ENCODE data around the gene TSC22D2. TPM values are rescaled to one million over a fixed set of nuclear protein-coding genes. Genes with fewer than 3 reads are reported as not detected.
A peak's percentile ranks its signal among the peaks of the same experiment; 100 is the strongest.

The TSC22D2 gene
- total RNA-seq, 4 donors from 2014 or later = 14.4 to 35.1 (median 21.2) TPM

- H3K27me3 ChIP-seq = no peaks in the 10 kb centered on the region
- peak; percentile 27 to 42 for DNase-seq
- no peaks in the 10 kb centered on the region for H3K36me3 ChIP-seq
- no peak overlapping the region for H3K4me3 ChIP-seq (replicated peaks in 1 of 3)
- intact Hi-C loops (cut with DNase I) = no loop called here
- H3K9me3 ChIP-seq = no peaks in the 10 kb centered on the region
- H3K4me1 ChIP-seq = peaks cover 14 to 30% of the 10 kb centered on the region in 2 donors
- peak overlapping the region in 2 of 3 donors; percentile 64 to 74 for H3K27ac ChIP-seq
- TF ChIP-seq CTCF (IDR thresholded peaks at IDR 0.05) (no peak), POLR2A (IDR thresholded peaks at IDR 0.05) (peak in 1 of 2 donors; percentile 72)
- 16 to 28% methylated on average over 6 of the region's 6 CpGs for WGBS, 2 donors
These were observed 36.3 kb upstream of the TSC22D2 start for GRCh38 chr3:150371741-150372254.

- Histone ChIP-seq H3K9me3 (no peaks in the 10 kb centered on the region), H3K4me3 (replicated peaks in 1 of 3) (no peak overlapping the region), H3K27ac (peak overlapping the region in 2 of 3 donors; percentile 15 to 74), H3K36me3 (no peaks in the 10 kb centered on the region), H3K4me1 (peaks cover 14 to 30% of the 10 kb centered on the region in 2 donors), H3K27me3 (no peaks in the 10 kb centered on the region)
- no peak for DNase-seq
- WGBS, 2 donors = 77 to 78% methylated on average over 2 of the region's 2 CpGs
- intact Hi-C loops (cut with DNase I) = no loop called here
- TF ChIP-seq CTCF (IDR thresholded peaks at IDR 0.05) (no peak), POLR2A (IDR thresholded peaks at IDR 0.05) (no peak)
These were observed 35.8 kb upstream of the TSC22D2 start for GRCh38 chr3:150372320-150372719.

- DNase-seq = no peak
- Histone ChIP-seq H3K27ac (peak overlapping the region in 2 of 3 donors; percentile 15 to 74), H3K27me3 (no peaks in the 10 kb centered on the region), H3K36me3 (no peaks in the 10 kb centered on the region), H3K4me3 (replicated peaks in 1 of 3) (no peak overlapping the region), H3K4me1 (peaks cover 14 to 30% of the 10 kb centered on the region in 2 donors), H3K9me3 (no peaks in the 10 kb centered on the region)
- WGBS, 2 donors = 72 to 90% methylated on average over 1 of the region's 1 CpG
- intact Hi-C loops (cut with DNase I) = no loop called here
- TF ChIP-seq CTCF (IDR thresholded peaks at IDR 0.05) (peak in 1 of 6 experiments; percentile 16), POLR2A (IDR thresholded peaks at IDR 0.05) (no peak)
These were observed 35.4 kb upstream of the TSC22D2 start for GRCh38 chr3:150372722-150373121.

- 85 to 93% methylated on average over 4 of the region's 4 CpGs for WGBS, 2 donors
- no peak for DNase-seq
- TF ChIP-seq CTCF (IDR thresholded peaks at IDR 0.05) = no peak
- no peak for TF ChIP-seq POLR2A (IDR thresholded peaks at IDR 0.05)
- H3K9me3 ChIP-seq = no peaks in the 10 kb centered on the region
- no peaks in the 10 kb centered on the region for H3K27me3 ChIP-seq
- H3K27ac ChIP-seq = no peak overlapping the region
- no peaks in the 10 kb centered on the region for H3K36me3 ChIP-seq
- no peak overlapping the region for H3K4me3 ChIP-seq (replicated peaks in 1 of 3)
- intact Hi-C loops (cut with DNase I) = no loop called here
- H3K4me1 ChIP-seq = peaks cover 14 to 30% of the 10 kb centered on the region in 2 donors
These were observed 34.7 kb upstream of the TSC22D2 start for GRCh38 chr3:150373234-150373875.

GRCh38 chr3:150374975-150375374 is 33.1 kb upstream of the TSC22D2 start:
- H3K4me3 ChIP-seq (replicated peaks in 1 of 3) = no peak overlapping the region
- DNase-seq = no peak
- H3K27me3 ChIP-seq = no peaks in the 10 kb centered on the region
- intact Hi-C loops (cut with DNase I) = no loop called here
- H3K4me1 ChIP-seq = peaks cover 14 to 26% of the 10 kb centered on the region in 2 donors
- TF ChIP-seq POLR2A (IDR thresholded peaks at IDR 0.05) (no peak), CTCF (IDR thresholded peaks at IDR 0.05) (no peak)
- no peaks in the 10 kb centered on the region for H3K9me3 ChIP-seq
- H3K36me3 ChIP-seq = no peaks in the 10 kb centered on the region
- no peak overlapping the region for H3K27ac ChIP-seq

All from thyroid gland (tissue), 4 donors.